GM21723 (cell line): ENCODE results near the gene GALNT2.

ENCODE experiments used
- ATAC-seq: cut with Tn5 transposase; IDR thresholded peaks from one replicate; pipeline ENCODE4 v1.9.1; 2021; ENCODE audit warnings: mild to moderate bottlenecking, moderate library complexity; ENCODE audit not compliant: unreplicated experiment

Gene GALNT2

GRCh38 chr1:230090194-230090711, 23.2 kb downstream of the GALNT2 start:
- ATAC-seq: no peak

- no peak for ATAC-seq
These were observed 24.6 kb downstream of the GALNT2 start for GRCh38 chr1:230091473-230092231.

GRCh38 chr1:230094746-230095145, 27.7 kb downstream of the GALNT2 start:
- ATAC-seq: no peak

GRCh38 chr1:230095938-230096337, 28.9 kb downstream of the GALNT2 start:
- ATAC-seq: no peak

GRCh38 chr1:230097370-230097769, 30.3 kb downstream of the GALNT2 start:
- no peak for ATAC-seq

GRCh38 chr1:230098723-230099122, 31.7 kb downstream of the GALNT2 start:
- ATAC-seq: no peak

- no peak for ATAC-seq
These were observed 32.4 kb downstream of the GALNT2 start for GRCh38 chr1:230099465-230099864.

GRCh38 chr1:230100932-230101331, 33.9 kb downstream of the GALNT2 start:
- ATAC-seq: no peak

- ATAC-seq: no peak
These were observed 34.5 kb downstream of the GALNT2 start for GRCh38 chr1:230101556-230101955.

- no peak for ATAC-seq
These were observed 35.0 kb downstream of the GALNT2 start for GRCh38 chr1:230102046-230102445.

GRCh38 chr1:230102472-230102871, 35.4 kb downstream of the GALNT2 start:
- ATAC-seq: no peak

GRCh38 chr1:230103306-230104173, 36.5 kb downstream of the GALNT2 start:
- no peak for ATAC-seq

GRCh38 chr1:230104395-230105244, 37.6 kb downstream of the GALNT2 start:
- ATAC-seq: peak; percentile 56

- no peak for ATAC-seq
These were observed 38.3 kb downstream of the GALNT2 start for GRCh38 chr1:230105245-230105753.

GRCh38 chr1:230105754-230106625, 39.0 kb downstream of the GALNT2 start:
- ATAC-seq: no peak

GRCh38 chr1:230107941-230108340, 40.9 kb downstream of the GALNT2 start:
- no peak for ATAC-seq

- ATAC-seq: no peak
These were observed 41.5 kb downstream of the GALNT2 start for GRCh38 chr1:230108580-230108979.

- no peak for ATAC-seq
These were observed 42.0 kb downstream of the GALNT2 start for GRCh38 chr1:230109066-230109465.

GRCh38 chr1:230109895-230110667, 43.0 kb downstream of the GALNT2 start:
- ATAC-seq: peak; percentile 89
